Liver (tissue), 9 donors: Measurements from ENCODE around the gene SULT2A1. TPM values are rescaled to one million over a fixed set of nuclear protein-coding genes. Genes with fewer than 3 reads are reported as not detected.
A peak's percentile ranks its signal among the peaks of the same experiment; 100 is the strongest.

Experiments used
- DNase-seq: peaks from one replicate; pipeline ENCODE4 v3.0.0-alpha.2; 2017; ENCODE audit warnings: low spot score
- H3K27ac ChIP-seq, 2 donors: one replicate each; pipeline ENCODE4 v1.7.0; 2013; ENCODE audit warnings: inconsistent platforms in 2 of 2, low read length in 2 of 2, control low read depth in 1 of 2, low read depth in 1 of 2, mild to moderate bottlenecking in 1 of 2
- H3K27me3 ChIP-seq, 4 donors: one replicate each; pipeline versions ENCODE4 v1.6.1 to v1.7.0; 2013; ENCODE audit warnings: low read length in 3 of 4, inconsistent platforms in 1 of 4, mild to moderate bottlenecking in 1 of 4, moderate library complexity in 1 of 4; ENCODE audit not compliant: control insufficient read depth in 4 of 4, insufficient read depth in 4 of 4
- H3K36me3 ChIP-seq, 4 donors: one replicate each; pipeline versions ENCODE4 v1.6.1 to v1.7.0; 2013; ENCODE audit warnings: low read length in 3 of 4, mild to moderate bottlenecking in 3 of 4, low read depth in 1 of 4, moderate library complexity in 1 of 4; ENCODE audit not compliant: control insufficient read depth in 4 of 4, insufficient read depth in 3 of 4
- H3K4me1 ChIP-seq, 4 donors: one replicate each; pipeline versions ENCODE4 v1.6.1 to v1.7.0; 2013; ENCODE audit warnings: low read length in 3 of 4, mild to moderate bottlenecking in 3 of 4, moderate library complexity in 1 of 4; ENCODE audit not compliant: control insufficient read depth in 4 of 4, insufficient read depth in 4 of 4
- H3K4me3 ChIP-seq, 3 donors: one replicate each; pipeline versions ENCODE4 v1.6.1 to v1.7.0; 2013; ENCODE audit warnings: low read length in 3 of 3, control low read depth in 1 of 3, low read depth in 1 of 3, mild to moderate bottlenecking in 1 of 3
- H3K9ac ChIP-seq, 2 donors: one replicate each; pipeline ENCODE4 v1.7.0; 2013; ENCODE audit warnings: low read length in 2 of 2, mild to moderate bottlenecking in 2 of 2, moderate library complexity in 2 of 2, control low read depth in 1 of 2, low read depth in 1 of 2
- H3K9me3 ChIP-seq, 4 donors: one replicate each; pipeline versions ENCODE4 v1.6.1 to v1.7.0; 2013; ENCODE audit warnings: low read length in 3 of 4; ENCODE audit not compliant: control insufficient read depth in 4 of 4
- EGR1 ChIP-seq, 2 donors: IDR thresholded peaks; 2 replicates each; pipeline ENCODE4 v1.6.1; 2016 to 2018; ENCODE audit warnings: antibody characterized with exemption in 2 of 2, low read depth in 2 of 2
- FOXA1 ChIP-seq: IDR thresholded peaks from 2 replicates; pipeline ENCODE4 v1.6.1; 2016; ENCODE audit warnings: antibody characterized with exemption
- FOXA2 ChIP-seq: IDR thresholded peaks from 2 replicates; pipeline ENCODE4 v1.6.1; 2016; ENCODE audit warnings: antibody characterized with exemption
- GABPA ChIP-seq, 2 donors: IDR thresholded peaks in 1 of 2; conservative IDR thresholded peaks in 1 of 2; 2 replicates each; pipeline ENCODE4 v1.6.1; 2016; ENCODE audit warnings: antibody characterized with exemption in 2 of 2, mild to moderate bottlenecking in 1 of 2, moderate library complexity in 1 of 2
- HNF4A ChIP-seq, 2 donors: conservative IDR thresholded peaks; 2 replicates each; pipeline ENCODE4 v1.6.1; 2016; ENCODE audit warnings: antibody characterized with exemption in 2 of 2, mild to moderate bottlenecking in 2 of 2
- HNF4G ChIP-seq: IDR thresholded peaks from 2 replicates; pipeline ENCODE4 v1.6.1; 2016; ENCODE audit warnings: antibody characterized with exemption
- JUND ChIP-seq, 2 donors: IDR thresholded peaks; 2 replicates each; pipeline ENCODE4 v1.6.1; 2016; ENCODE audit warnings: antibody characterized with exemption in 2 of 2
- NR2F2 ChIP-seq: IDR thresholded peaks from 2 replicates; pipeline ENCODE4 v1.6.1; 2016; ENCODE audit warnings: antibody characterized with exemption
- RAD21 ChIP-seq, 2 donors: IDR thresholded peaks; 2 replicates each; pipeline ENCODE4 v1.6.1; 2016; ENCODE audit warnings: antibody characterized with exemption in 2 of 2, mild to moderate bottlenecking in 2 of 2
- RXRA ChIP-seq, 2 donors: IDR thresholded peaks; 2 replicates each; pipeline ENCODE4 v1.6.1; 2017 to 2018; ENCODE audit warnings: antibody characterized with exemption in 2 of 2, mild to moderate bottlenecking in 1 of 2
- SP1 ChIP-seq: IDR thresholded peaks from 2 replicates; pipeline ENCODE4 v1.6.1; 2018; ENCODE audit warnings: antibody characterized with exemption, mild to moderate bottlenecking
- TAF1 ChIP-seq: conservative IDR thresholded peaks from 2 replicates; pipeline ENCODE4 v1.6.1; 2016; ENCODE audit warnings: antibody characterized with exemption, mild to moderate bottlenecking
- YY1 ChIP-seq: IDR thresholded peaks from 2 replicates; pipeline ENCODE4 v1.6.1; 2016; ENCODE audit warnings: antibody characterized with exemption, mild to moderate bottlenecking
- WGBS: extraction: QIAGEN DNeasy Blood & Tissue Kit; methylation state at CpG from one replicate; pipeline ENCODE4 v1.1.7; 2013; 5-methylcytosine and 5-hydroxymethylcytosine counted together
- polyA plus RNA-seq, 2 donors: library from polyadenylated mRNA; stranded (reverse) in 1 of 2; unstranded in 1 of 2; fragments of 200-250 nt in 1 of 2; fragments of >200 nt in 1 of 2; fragmentation: Nextera tagmentation in 1 of 2; extraction: Ambion mirVana in 1 of 2; gene quantifications; one replicate each; pipeline versions ENCODE4 v1.2.1 to v1.2.3, GENCODE V29; 2013 to 2015
- total RNA-seq, 2 donors: library from RNA; depleted of rRNA; stranded (reverse); fragments of >200 nt; gene quantifications; one replicate each; pipeline ENCODE4 v1.2.3, GENCODE V29; 2014
- TF ChIP-seq, protein P1 (sequence below): IDR thresholded peaks from 2 replicates; pipeline ENCODE4 v1.6.1; 2016; ENCODE audit warnings: antibody characterized with exemption
- TF ChIP-seq, protein P2 (sequence below): fragments of 150-350 bp; IDR thresholded peaks from 2 replicates; pipeline ENCODE4 v1.5.1; 2017; ENCODE audit warnings: improper control_type of control experiment, low read depth, low read length; ENCODE audit not compliant: missing input control
- TF ChIP-seq, protein P3 (sequence below): IDR thresholded peaks from 2 replicates; pipeline ENCODE4 v1.6.1; 2016; ENCODE audit warnings: antibody characterized with exemption
- TF ChIP-seq, protein P4 (sequence below): IDR thresholded peaks from 2 replicates; pipeline ENCODE4 v1.6.1; 2016; ENCODE audit warnings: antibody characterized with exemption, mild to moderate bottlenecking
- TF ChIP-seq, protein P5 (sequence below): IDR thresholded peaks from 2 replicates; pipeline ENCODE4 v1.6.1; 2016; ENCODE audit warnings: antibody characterized with exemption
- donor health status: healthy.
- donor health status: healthy.
- donor health status: healthy.
- donor health status: healthy.
- donor health status: healthy.

Gene SULT2A1
- total and polyA plus RNA-seq, 4 donors: 22.9 to 892 (median 691) TPM

DNA sequence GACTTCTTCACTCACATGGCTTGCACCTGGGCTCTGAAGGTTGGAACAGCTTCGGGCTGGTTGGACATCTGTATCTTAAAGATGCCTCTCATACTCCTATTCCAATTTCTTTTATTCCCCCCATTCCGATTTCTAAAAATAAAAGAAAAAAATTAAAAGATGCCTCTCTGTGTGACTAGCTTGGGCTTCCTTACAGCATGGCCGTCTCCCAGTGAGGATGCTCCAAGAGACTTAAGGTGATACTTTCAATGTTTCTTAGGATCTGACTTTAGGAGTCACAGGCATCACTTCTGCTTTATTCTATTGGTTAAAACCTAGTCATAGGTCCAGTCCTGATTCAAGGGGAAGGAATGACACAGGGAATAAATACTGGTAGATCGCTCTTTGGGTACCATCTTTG lies 9.9 kb upstream of the SULT2A1 start (continued):
- TF ChIP-seq, protein P1, sequence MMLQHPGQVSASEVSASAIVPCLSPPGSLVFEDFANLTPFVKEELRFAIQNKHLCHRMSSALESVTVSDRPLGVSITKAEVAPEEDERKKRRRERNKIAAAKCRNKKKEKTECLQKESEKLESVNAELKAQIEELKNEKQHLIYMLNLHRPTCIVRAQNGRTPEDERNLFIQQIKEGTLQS: no peak
- TF ChIP-seq GABPA (IDR thresholded peaks at IDR 0.05 in 1 of 2, conservative IDR thresholded peaks at IDR 0.05 in 1 of 2): no peak

DNA sequence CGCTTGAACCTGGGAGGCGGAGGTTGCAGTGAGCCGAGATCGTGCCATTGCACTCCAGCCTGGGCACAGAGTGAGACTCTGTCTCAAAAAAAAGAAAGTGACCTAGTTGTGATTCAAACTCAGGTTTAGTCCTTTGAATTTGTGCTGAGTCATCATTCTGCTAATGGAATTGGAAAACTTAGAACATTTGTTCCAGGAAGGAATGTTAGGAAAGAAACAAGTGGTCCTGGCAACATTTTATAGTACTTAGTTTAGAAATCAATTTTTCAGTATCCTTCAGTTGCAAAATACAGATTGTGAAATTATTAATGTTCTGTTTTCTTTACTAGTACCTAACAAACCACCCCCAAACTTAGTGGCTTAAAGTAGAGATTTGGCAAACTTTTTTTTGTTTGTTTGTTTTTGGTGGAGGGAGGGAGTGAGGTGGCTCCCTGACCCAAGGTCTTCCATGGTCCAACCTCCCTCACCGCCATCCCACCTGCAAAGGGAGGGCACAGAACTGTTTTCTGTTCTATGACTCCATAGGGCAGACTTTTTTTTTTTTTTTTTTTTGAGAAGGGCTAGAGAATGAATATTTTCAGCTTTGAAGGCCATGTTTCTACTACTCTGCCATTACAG lies 9.2 kb upstream of the SULT2A1 start:
- Histone ChIP-seq H3K4me3 (no peak overlapping the region), H3K4me1 (peaks cover 9 to 27% (median 18%) of the 10 kb centered on the region in 4 donors), H3K9ac (no peak overlapping the region), H3K27ac (peak overlapping the region; percentile 66 to 75), H3K9me3 (peaks cover 0 to 3% (median 2%) of the 10 kb centered on the region in 4 donors), H3K27me3 (no peaks in the 10 kb centered on the region), H3K36me3 (no peaks in the 10 kb centered on the region)
- DNase-seq: no peak
- WGBS: 34% methylated on average over 5 of the region's 5 CpGs
- peak; percentile 16 for TF ChIP-seq NR2F2
- TF ChIP-seq, protein P2, sequence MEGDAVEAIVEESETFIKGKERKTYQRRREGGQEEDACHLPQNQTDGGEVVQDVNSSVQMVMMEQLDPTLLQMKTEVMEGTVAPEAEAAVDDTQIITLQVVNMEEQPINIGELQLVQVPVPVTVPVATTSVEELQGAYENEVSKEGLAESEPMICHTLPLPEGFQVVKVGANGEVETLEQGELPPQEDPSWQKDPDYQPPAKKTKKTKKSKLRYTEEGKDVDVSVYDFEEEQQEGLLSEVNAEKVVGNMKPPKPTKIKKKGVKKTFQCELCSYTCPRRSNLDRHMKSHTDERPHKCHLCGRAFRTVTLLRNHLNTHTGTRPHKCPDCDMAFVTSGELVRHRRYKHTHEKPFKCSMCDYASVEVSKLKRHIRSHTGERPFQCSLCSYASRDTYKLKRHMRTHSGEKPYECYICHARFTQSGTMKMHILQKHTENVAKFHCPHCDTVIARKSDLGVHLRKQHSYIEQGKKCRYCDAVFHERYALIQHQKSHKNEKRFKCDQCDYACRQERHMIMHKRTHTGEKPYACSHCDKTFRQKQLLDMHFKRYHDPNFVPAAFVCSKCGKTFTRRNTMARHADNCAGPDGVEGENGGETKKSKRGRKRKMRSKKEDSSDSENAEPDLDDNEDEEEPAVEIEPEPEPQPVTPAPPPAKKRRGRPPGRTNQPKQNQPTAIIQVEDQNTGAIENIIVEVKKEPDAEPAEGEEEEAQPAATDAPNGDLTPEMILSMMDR: no peak
- peak; percentile 48 for TF ChIP-seq TAF1
- TF ChIP-seq, protein P3, sequence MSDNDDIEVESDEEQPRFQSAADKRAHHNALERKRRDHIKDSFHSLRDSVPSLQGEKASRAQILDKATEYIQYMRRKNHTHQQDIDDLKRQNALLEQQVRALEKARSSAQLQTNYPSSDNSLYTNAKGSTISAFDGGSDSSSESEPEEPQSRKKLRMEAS: peak; percentile 81
- peak; percentile 77 for TF ChIP-seq YY1
- peak; percentile 20 to 33 for TF ChIP-seq RAD21 (IDR thresholded peaks at IDR 0.05)
- peak in 1 of 2 donors; percentile 64 for TF ChIP-seq EGR1 (IDR thresholded peaks at IDR 0.05; ENCODE audit: low read depth in 2 of 2)
- TF ChIP-seq JUND (IDR thresholded peaks at IDR 0.05): peak; percentile 56 to 83
- peak; percentile 82 to 90 for TF ChIP-seq RXRA (IDR thresholded peaks at IDR 0.05)
- TF ChIP-seq, protein P4, sequence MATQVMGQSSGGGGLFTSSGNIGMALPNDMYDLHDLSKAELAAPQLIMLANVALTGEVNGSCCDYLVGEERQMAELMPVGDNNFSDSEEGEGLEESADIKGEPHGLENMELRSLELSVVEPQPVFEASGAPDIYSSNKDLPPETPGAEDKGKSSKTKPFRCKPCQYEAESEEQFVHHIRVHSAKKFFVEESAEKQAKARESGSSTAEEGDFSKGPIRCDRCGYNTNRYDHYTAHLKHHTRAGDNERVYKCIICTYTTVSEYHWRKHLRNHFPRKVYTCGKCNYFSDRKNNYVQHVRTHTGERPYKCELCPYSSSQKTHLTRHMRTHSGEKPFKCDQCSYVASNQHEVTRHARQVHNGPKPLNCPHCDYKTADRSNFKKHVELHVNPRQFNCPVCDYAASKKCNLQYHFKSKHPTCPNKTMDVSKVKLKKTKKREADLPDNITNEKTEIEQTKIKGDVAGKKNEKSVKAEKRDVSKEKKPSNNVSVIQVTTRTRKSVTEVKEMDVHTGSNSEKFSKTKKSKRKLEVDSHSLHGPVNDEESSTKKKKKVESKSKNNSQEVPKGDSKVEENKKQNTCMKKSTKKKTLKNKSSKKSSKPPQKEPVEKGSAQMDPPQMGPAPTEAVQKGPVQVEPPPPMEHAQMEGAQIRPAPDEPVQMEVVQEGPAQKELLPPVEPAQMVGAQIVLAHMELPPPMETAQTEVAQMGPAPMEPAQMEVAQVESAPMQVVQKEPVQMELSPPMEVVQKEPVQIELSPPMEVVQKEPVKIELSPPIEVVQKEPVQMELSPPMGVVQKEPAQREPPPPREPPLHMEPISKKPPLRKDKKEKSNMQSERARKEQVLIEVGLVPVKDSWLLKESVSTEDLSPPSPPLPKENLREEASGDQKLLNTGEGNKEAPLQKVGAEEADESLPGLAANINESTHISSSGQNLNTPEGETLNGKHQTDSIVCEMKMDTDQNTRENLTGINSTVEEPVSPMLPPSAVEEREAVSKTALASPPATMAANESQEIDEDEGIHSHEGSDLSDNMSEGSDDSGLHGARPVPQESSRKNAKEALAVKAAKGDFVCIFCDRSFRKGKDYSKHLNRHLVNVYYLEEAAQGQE: peak; percentile 22
- no peak for TF ChIP-seq FOXA1
- no peak for TF ChIP-seq GABPA (IDR thresholded peaks at IDR 0.05 in 1 of 2, conservative IDR thresholded peaks at IDR 0.05 in 1 of 2)
- no peak for TF ChIP-seq FOXA2
- TF ChIP-seq, protein P1: peak; percentile 74
- peak; percentile 35 for TF ChIP-seq HNF4G
- TF ChIP-seq, protein P5, sequence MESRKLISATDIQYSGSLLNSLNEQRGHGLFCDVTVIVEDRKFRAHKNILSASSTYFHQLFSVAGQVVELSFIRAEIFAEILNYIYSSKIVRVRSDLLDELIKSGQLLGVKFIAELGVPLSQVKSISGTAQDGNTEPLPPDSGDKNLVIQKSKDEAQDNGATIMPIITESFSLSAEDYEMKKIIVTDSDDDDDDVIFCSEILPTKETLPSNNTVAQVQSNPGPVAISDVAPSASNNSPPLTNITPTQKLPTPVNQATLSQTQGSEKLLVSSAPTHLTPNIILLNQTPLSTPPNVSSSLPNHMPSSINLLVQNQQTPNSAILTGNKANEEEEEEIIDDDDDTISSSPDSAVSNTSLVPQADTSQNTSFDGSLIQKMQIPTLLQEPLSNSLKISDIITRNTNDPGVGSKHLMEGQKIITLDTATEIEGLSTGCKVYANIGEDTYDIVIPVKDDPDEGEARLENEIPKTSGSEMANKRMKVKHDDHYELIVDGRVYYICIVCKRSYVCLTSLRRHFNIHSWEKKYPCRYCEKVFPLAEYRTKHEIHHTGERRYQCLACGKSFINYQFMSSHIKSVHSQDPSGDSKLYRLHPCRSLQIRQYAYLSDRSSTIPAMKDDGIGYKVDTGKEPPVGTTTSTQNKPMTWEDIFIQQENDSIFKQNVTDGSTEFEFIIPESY: peak; percentile 88
- TF ChIP-seq HNF4A (conservative IDR thresholded peaks at IDR 0.05): peak; percentile 78 to 84
- peak; percentile 95 for TF ChIP-seq SP1
